Neutrophil (primary cell): ENCODE results near the gene SMURF2.

Experiments used
- H3K27ac ChIP-seq: fragments of 200-600 bp; sonication (generic); 2 replicates; pipeline ENCODE4 v1.5.1; 2016; ENCODE audit warnings: mild to moderate bottlenecking, moderate library complexity
- H3K27me3 ChIP-seq: fragments of 200-600 bp; sonication (generic); 2 replicates; pipeline ENCODE4 v1.6.0; 2016; ENCODE audit warnings: mild to moderate bottlenecking
- H3K36me3 ChIP-seq: fragments of 200-600 bp; sonication (generic); 2 replicates; pipeline ENCODE4 v1.5.1; 2017
- H3K4me1 ChIP-seq, 2 experiments: fragments of 200-600 bp in 1 of 2; sonication (generic) in 1 of 2; 1 replicate in 1 of 2; 2 replicates in 1 of 2; pipeline versions ENCODE4 v1.5.1 to v1.6.1; 2013 to 2016; ENCODE audit warnings: low read depth in 1 of 2, low read length in 1 of 2, mild to moderate bottlenecking in 1 of 2, moderate library complexity in 1 of 2; ENCODE audit not compliant: control insufficient read depth in 1 of 2, insufficient read depth in 1 of 2
- H3K4me3 ChIP-seq, 2 experiments: fragments of 200-600 bp in 1 of 2; sonication (generic) in 1 of 2; 1 replicate in 1 of 2; 2 replicates in 1 of 2; pipeline ENCODE4 v1.5.1; 2013 to 2016; ENCODE audit warnings: low read depth in 1 of 2, low read length in 1 of 2, mild to moderate bottlenecking in 1 of 2, moderate library complexity in 1 of 2
- H3K9me3 ChIP-seq: fragments of 200-600 bp; sonication (generic); 2 replicates; pipeline ENCODE4 v1.5.1; 2016
- CTCF ChIP-seq: fragments of 200-600 bp; sonication (generic); IDR thresholded peaks from 2 replicates; pipeline ENCODE4 v1.5.1; 2016; ENCODE audit warnings: antibody characterized with exemption

The SMURF2 gene

GRCh38 chr17:64534187-64534586 lies 127.9 kb downstream of the SMURF2 start:
- Histone ChIP-seq H3K4me3 (no peak overlapping the region), H3K36me3 (peaks cover 99% of the 10 kb centered on the region), H3K4me1 (no peaks in the 10 kb centered on the region), H3K27me3 (no peaks in the 10 kb centered on the region), H3K9me3 (no peaks in the 10 kb centered on the region), H3K27ac (no peak overlapping the region)
- no peak for TF ChIP-seq CTCF

- TF ChIP-seq CTCF: no peak
- Histone ChIP-seq H3K4me3 (no peak overlapping the region), H3K27me3 (no peaks in the 10 kb centered on the region), H3K27ac (no peak overlapping the region), H3K36me3 (peaks cover 99% of the 10 kb centered on the region), H3K9me3 (no peaks in the 10 kb centered on the region), H3K4me1 (no peaks in the 10 kb centered on the region)
Measured at GRCh38 chr17:64533784-64534183, 128.3 kb downstream of the SMURF2 start.

- Histone ChIP-seq H3K27ac (no peak overlapping the region), H3K36me3 (peaks cover 98% of the 10 kb centered on the region), H3K27me3 (no peaks in the 10 kb centered on the region), H3K4me3 (no peak overlapping the region), H3K4me1 (no peaks in the 10 kb centered on the region), H3K9me3 (no peaks in the 10 kb centered on the region)
- TF ChIP-seq CTCF: no peak
Measured at GRCh38 chr17:64532409-64532808, 129.7 kb downstream of the SMURF2 start.

- TF ChIP-seq CTCF: no peak
- Histone ChIP-seq H3K27ac (no peak overlapping the region), H3K9me3 (no peaks in the 10 kb centered on the region), H3K27me3 (no peaks in the 10 kb centered on the region), H3K4me1 (no peaks in the 10 kb centered on the region), H3K4me3 (no peak overlapping the region), H3K36me3 (peaks cover 98% of the 10 kb centered on the region)
Measured at GRCh38 chr17:64531955-64532371, 130.1 kb downstream of the SMURF2 start.

GRCh38 chr17:64529221-64529620 lies 132.9 kb downstream of the SMURF2 start:
- no peak for TF ChIP-seq CTCF
- H3K27ac ChIP-seq: no peak overlapping the region
- no peaks in the 10 kb centered on the region for H3K27me3 ChIP-seq
- no peak overlapping the region for H3K4me3 ChIP-seq
- H3K36me3 ChIP-seq: peaks cover 98% of the 10 kb centered on the region
- H3K4me1 ChIP-seq: no peaks in the 10 kb centered on the region
- no peaks in the 10 kb centered on the region for H3K9me3 ChIP-seq

- H3K36me3 ChIP-seq: peaks cover 97% of the 10 kb centered on the region
- H3K4me1 ChIP-seq: no peaks in the 10 kb centered on the region
- H3K9me3 ChIP-seq: no peaks in the 10 kb centered on the region
- TF ChIP-seq CTCF: no peak
- H3K4me3 ChIP-seq: no peak overlapping the region
- no peaks in the 10 kb centered on the region for H3K27me3 ChIP-seq
- H3K27ac ChIP-seq: no peak overlapping the region
Measured at GRCh38 chr17:64527914-64528313, 134.2 kb downstream of the SMURF2 start.
